H1 (cell line): ENCODE data around the gene SARS2. TPM values are rescaled to one million over a fixed set of nuclear protein-coding genes. Genes with fewer than 3 reads are reported as not detected.

Source experiments
- ASH2L ChIP-seq: fragments of 200-600, 300-600 bp; sonication (generic); IDR thresholded peaks from one replicate; pipeline ENCODE4 v1.7.1; 2017; ENCODE audit warnings: low read length
- BACH1 ChIP-seq: IDR thresholded peaks from 2 replicates; pipeline ENCODE4 v1.6.1; 2012; ENCODE audit warnings: low read length, improper control_type of control experiment
- CTCF ChIP-seq, 3 experiments: IDR thresholded peaks; 1 replicate in 2 of 3; 2 replicates in 1 of 3; pipeline versions ENCODE4 v1.5.1 to v1.6.1; 2011; ENCODE audit warnings: low read length in 3 of 3, mild to moderate bottlenecking in 3 of 3, inconsistent platforms in 2 of 3, low read depth in 1 of 3, moderate library complexity in 1 of 3; ENCODE audit not compliant: insufficient read depth in 1 of 3; ENCODE audit errors: control extremely low read depth in 1 of 3
- E2F6 ChIP-seq: IDR thresholded peaks from 2 replicates; pipeline ENCODE4 v1.6.1; 2012; ENCODE audit warnings: inconsistent platforms
- EGR1 ChIP-seq: IDR thresholded peaks from 2 replicates; pipeline ENCODE4 v1.6.1; 2011; ENCODE audit warnings: low read depth, low read length, borderline replicate concordance
- GABPA ChIP-seq: IDR thresholded peaks from 2 replicates; pipeline ENCODE4 v1.6.1; 2011; ENCODE audit warnings: mild to moderate bottlenecking, low read length, moderate library complexity, borderline replicate concordance; ENCODE audit not compliant: insufficient read depth
- HDAC2 ChIP-seq, 2 experiments: fragments of 300-600 bp in 1 of 2; sonication (generic) in 1 of 2; IDR thresholded peaks; 2 replicates each; pipeline ENCODE4 v1.6.1; 2011 to 2012; ENCODE audit warnings: low read depth in 2 of 2, low read length in 2 of 2, mild to moderate bottlenecking in 2 of 2, moderate library complexity in 2 of 2, borderline replicate concordance in 1 of 2, inconsistent platforms in 1 of 2
- JUN ChIP-seq: IDR thresholded peaks from 2 replicates; pipeline ENCODE4 v1.6.1; 2011; ENCODE audit warnings: low read depth, mild to moderate bottlenecking, improper control_type of control experiment, low read length
- KDM1A ChIP-seq: fragments of 200-600, 300-600 bp; sonication (generic); IDR thresholded peaks from 2 replicates; pipeline ENCODE4 v1.7.1; 2016; ENCODE audit warnings: mild to moderate bottlenecking, low read length, borderline replicate concordance
- KDM4A ChIP-seq: IDR thresholded peaks from one replicate; pipeline ENCODE4 v1.7.1; 2012; ENCODE audit warnings: low read depth, mild to moderate bottlenecking, moderate library complexity, low read length, inconsistent platforms; ENCODE audit not compliant: severe bottlenecking
- PHF8 ChIP-seq: fragments of 200-600 bp; sonication (generic); conservative IDR thresholded peaks from 2 replicates; pipeline ENCODE4 v1.7.1; 2012; ENCODE audit warnings: low read depth, mild to moderate bottlenecking, inconsistent platforms, low read length, moderate library complexity
- SIN3A ChIP-seq, 2 experiments: IDR thresholded peaks in 1 of 2; conservative IDR thresholded peaks in 1 of 2; 2 replicates each; pipeline ENCODE4 v1.6.1; 2011 to 2012; ENCODE audit warnings: low read length in 2 of 2, improper control_type of control experiment in 1 of 2, low read depth in 1 of 2, mild to moderate bottlenecking in 1 of 2
- SP1 ChIP-seq: IDR thresholded peaks from 2 replicates; pipeline ENCODE4 v1.6.1; 2011; ENCODE audit warnings: low read depth, low read length
- SP4 ChIP-seq: IDR thresholded peaks from 2 replicates; pipeline ENCODE4 v1.6.1; 2012; ENCODE audit warnings: low read length, inconsistent platforms
- TAF1 ChIP-seq: IDR thresholded peaks from 2 replicates; pipeline ENCODE4 v1.6.1; 2011; ENCODE audit warnings: mild to moderate bottlenecking, low read depth, low read length
- TAF7 ChIP-seq: optimal IDR thresholded peaks from 2 replicates; pipeline ENCODE3; 2011; ENCODE audit warnings: low read depth, mild to moderate bottlenecking, inconsistent platforms, low read length, moderate library complexity, borderline replicate concordance
- polyA plus RNA-seq, 7 experiments: library from polyadenylated mRNA; depleted of rRNA in 3 of 7; stranded (reverse) in 5 of 7; unstranded in 2 of 7; fragments of >200 nt in 5 of 7; fragments of 200-250 nt in 2 of 7; gene quantifications; 1 replicate in 5 of 7; 2 replicates in 1 of 7; 4 replicates in 1 of 7; pipeline versions ENCODE4 v1.2.1 to v1.2.3, GENCODE V29; 2011 to 2013; ENCODE audit warnings: missing spikeins in 2 of 7, mixed read lengths in 2 of 7
- total RNA-seq: library from RNA; stranded (reverse); fragmentation: NEBNext Ultra II Directional; extraction: Animal tissue kit (Norgen Biotek cat#: 25700); gene quantifications from 2 replicates; pipeline ENCODE4 v1.2.1, GENCODE V29; 2021

Gene SARS2
- total and polyA plus RNA-seq, 2 of the 8 experiments (the other 6 are each of a cell fraction or from before 2014, with no cell fraction given): 68.0 to 102 TPM

- TF ChIP-seq SIN3A (conservative IDR thresholded peaks at IDR 0.05 in 1 of 2, IDR thresholded peaks at IDR 0.05 in 1 of 2; ENCODE audit: low read depth in 1 of 2, low read length in 2 of 2) (0 out of 4 replicates have a peak, but pooled peaks of 1 of the 2 experiments have one; percentile 40), TAF1 (0 out of 2 replicates have a peak, but pooled peaks have one; percentile 10), KDM1A (peak; percentile 81; the same call in 1 of the 2 replicates), EGR1 (peak; percentile 49; the same call in 1 of the 2 replicates), SP4 (0 out of 2 replicates have a peak, but pooled peaks have one; percentile 65), GABPA (peak; percentile 51; the same call in 1 of the 2 replicates), PHF8 (peak; percentile 61; the same call in 1 of the 2 replicates), SP1 (0 out of 2 replicates have a peak, but pooled peaks have one; percentile 38), HDAC2 (IDR thresholded peaks at IDR 0.05; ENCODE audit: borderline replicate concordance in 1 of 2, low read depth in 2 of 2, low read length in 2 of 2) (peak in 1 of 2 experiments; percentile 26; a peak in 1 of 4 replicates), TAF7 (no peak), JUN (no peak), BACH1 (no peak; the same call in 1 of the 2 replicates), CTCF (IDR thresholded peaks at IDR 0.05; ENCODE audit: control extremely low read depth in 1 of 3, insufficient read depth in 1 of 3, low read depth in 1 of 3, low read length in 3 of 3) (no peak), E2F6 (peak; percentile 87), KDM4A (peak; percentile 87), ASH2L (peak; percentile 50)
Observed at GRCh38 chr19:38949580-38950367, 19.2 kb upstream of the SARS2 start (continued).
